KMS-11 (cell line): ENCODE data around the gene ITIH4.

Experiments used
- H2AFZ ChIP-seq: fragments of 200-600 bp; sonication (generic); 2 replicates; pipeline ENCODE4 v1.6.1; 2016; ENCODE audit warnings: antibody characterized with exemption, mixed run types, low read depth
- H3K27ac ChIP-seq: fragments of 200-600 bp; sonication (generic); 2 replicates; pipeline ENCODE4 v1.6.1; 2016; ENCODE audit warnings: mild to moderate bottlenecking, mixed run types
- H3K27me3 ChIP-seq: fragments of 200-600 bp; sonication (generic); 2 replicates; pipeline ENCODE4 v1.6.1; 2017; ENCODE audit warnings: mild to moderate bottlenecking, low read depth, mixed run types, moderate library complexity; ENCODE audit not compliant: insufficient read depth
- H3K36me3 ChIP-seq: fragments of 200-600 bp; sonication (generic); 2 replicates; pipeline ENCODE4 v1.6.1; 2017; ENCODE audit warnings: mild to moderate bottlenecking, mixed run types; ENCODE audit not compliant: insufficient read depth
- H3K4me1 ChIP-seq: fragments of 200-600 bp; sonication (generic); 2 replicates; pipeline ENCODE4 v1.6.1; 2016; ENCODE audit warnings: mild to moderate bottlenecking, low read depth, mixed run types; ENCODE audit not compliant: poor library complexity, severe bottlenecking
- H3K4me2 ChIP-seq: fragments of 200-600 bp; sonication (generic); 2 replicates; pipeline ENCODE4 v1.7.0; 2016; ENCODE audit warnings: mild to moderate bottlenecking, mixed run types
- H3K4me3 ChIP-seq: fragments of 200-600 bp; sonication (generic); IDR thresholded peaks from 2 replicates; pipeline ENCODE4 v1.6.1; 2017; ENCODE audit warnings: low read depth, low read length, mixed read lengths; ENCODE audit not compliant: insufficient read depth
- H3K79me2 ChIP-seq: fragments of 200-600 bp; sonication (generic); 2 replicates; pipeline ENCODE4 v1.6.1; 2016; ENCODE audit warnings: low read depth, mixed run types; ENCODE audit not compliant: insufficient read depth
- H3K9ac ChIP-seq: fragments of 200-600 bp; sonication (generic); 2 replicates; pipeline ENCODE4 v1.6.1; 2016; ENCODE audit warnings: mild to moderate bottlenecking, mixed run types
- H4K20me1 ChIP-seq: fragments of 200-600 bp; sonication (generic); 2 replicates; pipeline ENCODE4 v1.6.1; 2016; ENCODE audit warnings: mild to moderate bottlenecking, mixed run types; ENCODE audit not compliant: insufficient read depth
- CTCF ChIP-seq: fragments of 200-600 bp; sonication (generic); conservative IDR thresholded peaks from 2 replicates; pipeline ENCODE4 v1.6.1; 2017; ENCODE audit warnings: low read depth, mild to moderate bottlenecking, antibody characterized with exemption, low read length, moderate library complexity, mixed read lengths

ITIH4 gene

GRCh38 chr3:52786330-52787215 lies 43.9 kb downstream of the ITIH4 start:
- no peak overlapping the region for H3K4me2 ChIP-seq

GRCh38 chr3:52784931-52785590 lies 45.4 kb downstream of the ITIH4 start:
- no peaks in the 10 kb centered on the region for H3K36me3 ChIP-seq
- H3K4me2 ChIP-seq: no peak overlapping the region
- no peak for TF ChIP-seq CTCF
- no peaks in the 10 kb centered on the region for H4K20me1 ChIP-seq
- H3K9ac ChIP-seq: no peak overlapping the region
- no peak overlapping the region for H3K27ac ChIP-seq
- no peak overlapping the region for H3K4me3 ChIP-seq
- no peaks in the 10 kb centered on the region for H3K79me2 ChIP-seq
- no peaks in the 10 kb centered on the region for H3K4me1 ChIP-seq
- H2AFZ ChIP-seq: no peak overlapping the region
- H3K27me3 ChIP-seq: no peaks in the 10 kb centered on the region

More at GRCh38 chr3:52786330-52787215, 43.9 kb downstream of the ITIH4 start:
- Histone ChIP-seq H3K36me3 (no peaks in the 10 kb centered on the region), H3K27me3 (no peaks in the 10 kb centered on the region), H3K79me2 (no peaks in the 10 kb centered on the region), H3K9ac (no peak overlapping the region), H3K4me3 (no peak overlapping the region), H4K20me1 (no peaks in the 10 kb centered on the region), H3K4me1 (no peaks in the 10 kb centered on the region), H3K27ac (no peak overlapping the region), H2AFZ (no peak overlapping the region)
- TF ChIP-seq CTCF: no peak

- Histone ChIP-seq H2AFZ (no peak overlapping the region), H3K9ac (no peak overlapping the region), H3K4me3 (no peak overlapping the region), H3K36me3 (no peaks in the 10 kb centered on the region), H3K79me2 (no peaks in the 10 kb centered on the region), H4K20me1 (no peaks in the 10 kb centered on the region), H3K4me2 (no peak overlapping the region), H3K27me3 (no peaks in the 10 kb centered on the region), H3K4me1 (no peaks in the 10 kb centered on the region), H3K27ac (no peak overlapping the region)
- no peak for TF ChIP-seq CTCF
Observed at GRCh38 chr3:52784021-52784621, 46.4 kb downstream of the ITIH4 start.

GRCh38 chr3:52783211-52783555 lies 47.3 kb downstream of the ITIH4 start:
- Histone ChIP-seq H4K20me1 (no peaks in the 10 kb centered on the region), H3K36me3 (no peaks in the 10 kb centered on the region), H3K79me2 (no peaks in the 10 kb centered on the region), H3K27ac (no peak overlapping the region), H3K4me3 (no peak overlapping the region), H3K27me3 (no peaks in the 10 kb centered on the region), H2AFZ (no peak overlapping the region), H3K4me2 (no peak overlapping the region), H3K9ac (no peak overlapping the region), H3K4me1 (no peaks in the 10 kb centered on the region)
- TF ChIP-seq CTCF: no peak
